GM23248 (cell line): ENCODE results near the gene CAPN9. TPM values are rescaled to one million over a fixed set of nuclear protein-coding genes. Genes with fewer than 3 reads are reported as not detected.

Experiments used
- DNase-seq: peaks from one replicate; pipeline ENCODE4 v3.0.0-alpha.2; 2015
- H2AFZ ChIP-seq: fragments of 200-600 bp; sonication (generic); 2 replicates; pipeline ENCODE4 v1.6.1; 2016; ENCODE audit warnings: antibody characterized with exemption
- H3F3A ChIP-seq: fragments of 200-600 bp; sonication (generic); 2 replicates; pipeline ENCODE4 v1.6.1; 2016; ENCODE audit warnings: mild to moderate bottlenecking, antibody characterized with exemption, mixed run types; ENCODE audit not compliant: insufficient read depth
- H3K27ac ChIP-seq: fragments of 200-600 bp; sonication (generic); 2 replicates; pipeline ENCODE4 v1.5.1; 2016; ENCODE audit warnings: mild to moderate bottlenecking
- H3K27me3 ChIP-seq: fragments of 200-600 bp; sonication (generic); replicated peaks from 2 replicates; pipeline ENCODE4 v1.6.1; 2016; ENCODE audit warnings: mild to moderate bottlenecking; ENCODE audit not compliant: insufficient read depth
- H3K36me3 ChIP-seq: fragments of 200-600 bp; sonication (generic); 2 replicates; pipeline ENCODE4 v1.6.1; 2016; ENCODE audit warnings: low read depth, mild to moderate bottlenecking
- H3K4me1 ChIP-seq: fragments of 200-600 bp; sonication (generic); 2 replicates; pipeline ENCODE4 v1.6.1; 2016; ENCODE audit warnings: mild to moderate bottlenecking; ENCODE audit not compliant: insufficient read depth
- H3K4me2 ChIP-seq: fragments of 200-600 bp; sonication (generic); one replicate; pipeline ENCODE4 v1.6.1; 2016; ENCODE audit warnings: mild to moderate bottlenecking; ENCODE audit not compliant: unreplicated experiment
- H3K4me3 ChIP-seq: fragments of 200-600 bp; sonication (generic); 2 replicates; pipeline ENCODE4 v1.5.1; 2016; ENCODE audit warnings: mild to moderate bottlenecking
- H3K79me2 ChIP-seq: fragments of 200-600 bp; sonication (generic); 2 replicates; pipeline ENCODE4 v1.6.1; 2016; ENCODE audit warnings: mild to moderate bottlenecking; ENCODE audit not compliant: insufficient read depth
- H3K9ac ChIP-seq: fragments of 200-600 bp; sonication (generic); 2 replicates; pipeline ENCODE4 v1.6.1; 2016; ENCODE audit warnings: mild to moderate bottlenecking
- H3K9me2 ChIP-seq: fragments of 200-600 bp; sonication (generic); 2 replicates; pipeline ENCODE4 v1.6.1; 2016; ENCODE audit warnings: mixed run types, mild to moderate bottlenecking, moderate library complexity; ENCODE audit not compliant: insufficient read depth
- H3K9me3 ChIP-seq: fragments of 200-600 bp; sonication (generic); one replicate; pipeline ENCODE4 v1.6.1; 2017; ENCODE audit warnings: low read depth
- H4K20me1 ChIP-seq: fragments of 200-600 bp; sonication (generic); 2 replicates; pipeline ENCODE4 v1.6.0; 2016; ENCODE audit not compliant: insufficient read depth
- EZH2 ChIP-seq: fragments of 200-600 bp; sonication (generic); IDR thresholded peaks from 2 replicates; pipeline ENCODE4 v1.6.1; 2018; ENCODE audit warnings: antibody characterized with exemption, mild to moderate bottlenecking; ENCODE audit not compliant: insufficient read depth, poor library complexity, severe bottlenecking
- EZH2phosphoT487 ChIP-seq: fragments of 200-600 bp; sonication (generic); IDR thresholded peaks from 2 replicates; pipeline ENCODE4 v1.6.1; 2018; ENCODE audit warnings: antibody characterized with exemption, moderate library complexity, mild to moderate bottlenecking, low read depth; ENCODE audit not compliant: insufficient read depth
- WGBS, 2 experiments: methylation state at CpG; one replicate each; pipeline ENCODE4 v1.1.6; 2015 to 2017; ENCODE audit warnings: low lambda C conversion rate in 2 of 2, low coverage in 1 of 2; ENCODE audit errors: missing lambda C conversion rate in 2 of 2; 5-methylcytosine and 5-hydroxymethylcytosine counted together
- in situ Hi-C: fragments of 300-500 bp; cut with MboI; formaldehyde crosslinking; loops from 2 replicates; pipeline ENCODE4 v1.15.0; 2020
- polyA plus RNA-seq: library from polyadenylated mRNA; unstranded; fragments of >200 nt; fragmentation: Nextera tagmentation; extraction: Ambion mirVana; gene quantifications from 2 replicates; pipeline ENCODE4 v1.2.1, GENCODE V29; 2016
- total RNA-seq: library from RNA; depleted of rRNA; stranded (reverse); fragments of >200 nt; shearing (Covaris generic); gene quantifications from 2 replicates; pipeline ENCODE4 v1.2.3, GENCODE V29; 2014

The CAPN9 gene
- total and polyA plus RNA-seq, 2 experiments from 2014 or later, result not detected

GRCh38 chr1:230737622-230738262 lies 9.4 kb upstream of the CAPN9 start:
- Histone ChIP-seq H3F3A (no peaks in the 10 kb centered on the region), H3K27me3 (no peaks in the 10 kb centered on the region), H4K20me1 (no peaks in the 10 kb centered on the region), H3K4me2 (no peak overlapping the region), H3K4me3 (no peak overlapping the region), H3K4me1 (no peaks in the 10 kb centered on the region), H3K9me2 (no peaks in the 10 kb centered on the region), H3K36me3 (no peaks in the 10 kb centered on the region), H3K9ac (no peak overlapping the region), H3K27ac (no peak overlapping the region), H3K9me3 (no peaks in the 10 kb centered on the region), H2AFZ (no peak overlapping the region), H3K79me2 (no peaks in the 10 kb centered on the region)
- in situ Hi-C loops, result no loop called here
- DNase-seq, result no peak
- WGBS, 2 experiments, result 49 to 50% methylated on average over 3 of the region's 3 CpGs
- TF ChIP-seq EZH2, result no peak
- TF ChIP-seq EZH2phosphoT487, result no peak

- no peak for DNase-seq
- Histone ChIP-seq H3K27me3 (no peaks in the 10 kb centered on the region), H3F3A (no peaks in the 10 kb centered on the region), H3K4me2 (no peak overlapping the region), H3K9me3 (no peaks in the 10 kb centered on the region), H3K27ac (no peak overlapping the region), H3K9ac (no peak overlapping the region), H3K79me2 (no peaks in the 10 kb centered on the region), H3K36me3 (no peaks in the 10 kb centered on the region), H2AFZ (no peak overlapping the region), H3K9me2 (no peaks in the 10 kb centered on the region), H3K4me1 (no peaks in the 10 kb centered on the region), H3K4me3 (no peak overlapping the region), H4K20me1 (no peaks in the 10 kb centered on the region)
- no peak for TF ChIP-seq EZH2phosphoT487
- no peak for TF ChIP-seq EZH2
- in situ Hi-C loops, result no loop called here
- WGBS, 2 experiments, result 56 to 61% methylated on average over 12 of the region's 12 CpGs
Measured at GRCh38 chr1:230739564-230740290, 7.5 kb upstream of the CAPN9 start.

- no peak for DNase-seq
- no peaks in the 10 kb centered on the region for H3K79me2 ChIP-seq
- H3K4me3 ChIP-seq, result no peak overlapping the region
- no peak for TF ChIP-seq EZH2
- no peak for TF ChIP-seq EZH2phosphoT487
- 26 to 49% methylated on average over 2 of the region's 2 CpGs for WGBS, 2 experiments
- no peaks in the 10 kb centered on the region for H4K20me1 ChIP-seq
- no peaks in the 10 kb centered on the region for H3F3A ChIP-seq
- no peak overlapping the region for H3K9ac ChIP-seq
- no peaks in the 10 kb centered on the region for H3K4me1 ChIP-seq
- no peaks in the 10 kb centered on the region for H3K9me2 ChIP-seq
- in situ Hi-C loops, result no loop called here
- no peak overlapping the region for H3K27ac ChIP-seq
- H3K27me3 ChIP-seq, result no peaks in the 10 kb centered on the region
- H3K4me2 ChIP-seq, result no peak overlapping the region
- no peaks in the 10 kb centered on the region for H3K36me3 ChIP-seq
- no peaks in the 10 kb centered on the region for H3K9me3 ChIP-seq
- no peak overlapping the region for H2AFZ ChIP-seq
Measured at GRCh38 chr1:230743899-230744298, 3.3 kb upstream of the CAPN9 start.

- H3K27ac ChIP-seq, result no peak overlapping the region
- no peaks in the 10 kb centered on the region for H3K9me2 ChIP-seq
- in situ Hi-C loops, result no loop called here
- no peak overlapping the region for H3K4me3 ChIP-seq
- no peaks in the 10 kb centered on the region for H3K79me2 ChIP-seq
- no peak overlapping the region for H3K9ac ChIP-seq
- H3K27me3 ChIP-seq, result no peaks in the 10 kb centered on the region
- no peak overlapping the region for H3K4me2 ChIP-seq
- no peaks in the 10 kb centered on the region for H3K36me3 ChIP-seq
- H3K9me3 ChIP-seq, result no peaks in the 10 kb centered on the region
- peak; percentile 36 for DNase-seq
- H4K20me1 ChIP-seq, result no peaks in the 10 kb centered on the region
- H3F3A ChIP-seq, result no peaks in the 10 kb centered on the region
- H2AFZ ChIP-seq, result no peak overlapping the region
- no peak for TF ChIP-seq EZH2phosphoT487
- no peak for TF ChIP-seq EZH2
- 58 to 61% methylated on average over 5 of the region's 5 CpGs for WGBS, 2 experiments
- no peaks in the 10 kb centered on the region for H3K4me1 ChIP-seq
Measured at GRCh38 chr1:230744382-230744781, 2.8 kb upstream of the CAPN9 start.
